Karpas-422 (cell line): ENCODE measurements around the gene NPIPA1. TPM values are rescaled to one million over a fixed set of nuclear protein-coding genes. Genes with fewer than 3 reads are reported as not detected.
A peak's percentile ranks its signal among the peaks of the same experiment; 100 is the strongest.
"Not testable (repeated sequence)": the region's sequence is repeated elsewhere in the genome, so short reads cannot be mapped to it uniquely, and the experiment has no call there.

Experiments used
- DNase-seq: peaks from one replicate; pipeline ENCODE4 v3.0.0-alpha.2; 2015
- H2AFZ ChIP-seq: fragments of 200-600 bp; sonication (generic); 2 replicates; pipeline ENCODE4 v1.6.1; 2014; ENCODE audit warnings: antibody characterized with exemption, low read length, mixed read lengths
- H3K27ac ChIP-seq: fragments of 200-600 bp; sonication (generic); 2 replicates; pipeline ENCODE4 v1.5.1; 2014; ENCODE audit warnings: mild to moderate bottlenecking, low read length, moderate library complexity
- H3K27me3 ChIP-seq: fragments of 200-600 bp; sonication (generic); 2 replicates; pipeline ENCODE4 v1.6.1; 2014; ENCODE audit warnings: low read length, mixed read lengths
- H3K36me3 ChIP-seq: fragments of 200-600 bp; sonication (generic); 2 replicates; pipeline ENCODE4 v1.6.1; 2014; ENCODE audit warnings: low read length, mixed read lengths; ENCODE audit not compliant: insufficient read depth
- H3K4me1 ChIP-seq: fragments of 200-600 bp; sonication (generic); 2 replicates; pipeline ENCODE4 v1.6.1; 2014; ENCODE audit warnings: mild to moderate bottlenecking, low read length, mixed read lengths
- H3K4me2 ChIP-seq: fragments of 200-600 bp; sonication (generic); 2 replicates; pipeline ENCODE4 v1.6.1; 2014; ENCODE audit warnings: low read length, low read depth, mild to moderate bottlenecking; ENCODE audit not compliant: poor library complexity, severe bottlenecking
- H3K4me3 ChIP-seq: fragments of 200-600 bp; sonication (generic); 2 replicates; pipeline ENCODE4 v1.5.1; 2014; ENCODE audit warnings: mild to moderate bottlenecking, antibody characterized with exemption, low read length, mixed read lengths
- H3K79me2 ChIP-seq: fragments of 200-600 bp; sonication (generic); 2 replicates; pipeline ENCODE4 v1.6.1; 2014; ENCODE audit warnings: mild to moderate bottlenecking, low read length, mixed read lengths
- H3K9ac ChIP-seq: fragments of 200-600 bp; sonication (generic); 2 replicates; pipeline ENCODE4 v1.6.0; 2014; ENCODE audit warnings: low read length
- H3K9me2 ChIP-seq: fragments of 200-600 bp; sonication (generic), shearing (Covaris generic); replicated peaks from 2 replicates; pipeline ENCODE4 v1.6.0; 2014; ENCODE audit warnings: mild to moderate bottlenecking, low read length, moderate library complexity; ENCODE audit not compliant: insufficient read depth
- H3K9me3 ChIP-seq: fragments of 300-700, 200-600 bp; sonication (generic); 2 replicates; pipeline ENCODE4 v1.6.1; 2014; ENCODE audit warnings: low read length, mixed read lengths
- H4K20me1 ChIP-seq: fragments of 200-600 bp; sonication (generic); 2 replicates; pipeline ENCODE4 v1.6.1; 2014; ENCODE audit warnings: mild to moderate bottlenecking, antibody characterized with exemption, low read length, low read depth; ENCODE audit not compliant: insufficient read depth
- total RNA-seq: library from RNA; depleted of rRNA; stranded (reverse); fragments of >200 nt; shearing (Covaris generic); gene quantifications from 2 replicates; pipeline ENCODE4 v1.2.3, GENCODE V29; 2014; ENCODE audit warnings: low replicate concordance

The NPIPA1 gene
- total RNA-seq, 1 experiment from 2014 or later = 74.1 TPM

DNA sequence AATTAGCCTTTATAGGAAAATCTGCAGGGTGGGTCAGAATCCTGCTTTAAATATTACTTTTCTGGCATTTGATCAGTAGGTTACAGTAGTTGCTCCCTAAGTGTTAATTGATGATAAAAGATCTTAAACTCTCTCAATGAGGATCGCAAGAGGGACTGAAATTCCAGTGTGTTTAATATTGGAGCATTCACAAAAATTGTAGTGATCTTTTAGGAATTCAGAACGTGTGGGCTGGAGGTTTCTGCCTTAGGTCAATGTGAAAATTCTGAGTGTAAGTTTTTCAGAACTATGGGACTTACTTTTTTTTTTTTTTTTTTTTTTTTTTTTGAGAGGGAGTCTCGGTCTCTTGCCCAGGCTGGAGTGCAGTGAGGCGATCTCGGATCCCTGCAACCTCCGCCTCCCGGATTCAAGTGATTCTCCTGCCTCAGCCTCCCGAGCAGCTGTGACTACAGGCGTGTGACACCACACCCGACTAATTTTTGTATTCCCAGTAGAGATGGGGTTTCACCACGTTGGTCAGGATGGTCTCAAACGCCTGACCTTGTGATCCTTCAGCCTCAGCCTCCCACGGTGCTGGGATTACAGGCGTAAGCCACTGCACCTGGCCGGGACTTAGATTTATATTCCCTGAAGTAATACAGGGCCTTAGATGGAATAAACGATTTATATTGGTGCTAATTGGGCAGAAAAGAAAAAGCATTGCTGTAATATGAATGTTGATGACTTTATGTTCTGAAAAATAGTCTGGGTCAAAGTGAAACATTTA, 39.9 kb downstream of the NPIPA1 start:
- H3K9me2 ChIP-seq, H3K9me3 ChIP-seq, H4K20me1 ChIP-seq, H2AFZ ChIP-seq, H3K27me3 ChIP-seq, H3K36me3 ChIP-seq: not testable (repeated sequence)
- Histone ChIP-seq H3K79me2 (peaks cover 69% of the 10 kb centered on the region), H3K4me3 (peak overlapping the region; percentile 86), H3K9ac (peak overlapping the region; percentile 86), H3K4me1 (peaks cover 63% of the 10 kb centered on the region), H3K27ac (peak overlapping the region; percentile 82), H3K4me2 (peak overlapping the region; percentile 68)
- DNase-seq = peak; percentile 55

DNA sequence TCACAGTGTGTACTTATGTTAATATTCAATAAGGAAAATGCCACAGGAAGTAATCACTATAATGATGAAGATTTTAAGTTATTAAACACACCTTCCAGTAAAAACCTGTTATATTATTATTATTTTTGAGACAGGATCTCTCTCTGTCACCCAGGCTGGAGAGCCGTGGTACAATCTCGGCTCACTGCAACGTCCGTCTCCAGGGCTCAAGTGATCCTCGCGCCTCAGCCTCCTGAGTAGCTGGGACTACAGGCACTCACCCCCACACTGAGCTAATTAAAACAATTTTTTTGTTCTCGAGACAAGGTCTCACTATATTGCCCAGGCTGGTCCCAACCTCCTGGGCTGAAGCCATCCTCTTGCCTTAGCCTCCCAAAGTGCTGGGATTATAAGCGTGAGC, 41.0 kb downstream of the NPIPA1 start:
- Histone ChIP-seq H3K27ac (peak overlapping the region; percentile 82), H3K4me1 (peaks cover 66% of the 10 kb centered on the region), H3K4me2 (peak overlapping the region; percentile 24), H3K4me3 (peak overlapping the region; percentile 17; the same call in 1 of the 2 replicates), H3K9ac (peak overlapping the region; percentile 23; the same call in 1 of the 2 replicates), H3K79me2 (peaks cover 81% of the 10 kb centered on the region)
- DNase-seq, H3K9me2 ChIP-seq, H3K36me3 ChIP-seq, H4K20me1 ChIP-seq, H2AFZ ChIP-seq, H3K9me3 ChIP-seq, H3K27me3 ChIP-seq: not testable (repeated sequence)

DNA sequence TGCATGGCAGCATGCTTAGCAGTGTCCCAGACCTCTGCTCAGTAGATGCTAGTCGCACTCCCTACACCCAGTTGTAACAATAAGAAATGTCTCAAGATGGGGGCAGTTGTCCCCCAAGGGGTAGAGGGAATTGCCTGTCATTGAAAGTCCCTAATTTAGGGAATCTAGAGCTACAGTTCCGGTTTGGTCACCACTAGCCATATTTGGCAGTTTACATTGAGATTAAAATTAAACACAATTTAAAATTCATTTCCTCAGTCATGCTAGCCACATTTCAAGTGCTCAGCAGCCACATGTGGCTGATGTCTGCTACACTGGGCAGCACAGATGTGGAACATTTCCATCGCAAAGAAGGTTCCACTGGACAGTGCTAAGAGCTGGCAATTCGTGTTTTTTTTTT, 41.7 kb downstream of the NPIPA1 start:
- peaks cover 86% of the 10 kb centered on the region for H3K79me2 ChIP-seq
- H4K20me1 ChIP-seq, H3K36me3 ChIP-seq, H3K9me2 ChIP-seq, H2AFZ ChIP-seq, H3K27me3 ChIP-seq, H3K9me3 ChIP-seq: not testable (repeated sequence)
- peaks cover 62% of the 10 kb centered on the region for H3K4me1 ChIP-seq
- peak overlapping the region; percentile 24 for H3K4me2 ChIP-seq
- peak overlapping the region; percentile 82 for H3K27ac ChIP-seq
- peak overlapping the region; percentile 23 for H3K9ac ChIP-seq
- H3K4me3 ChIP-seq = peak overlapping the region; percentile 17; the same call in 1 of the 2 replicates
- peak; percentile 52 for DNase-seq

DNA sequence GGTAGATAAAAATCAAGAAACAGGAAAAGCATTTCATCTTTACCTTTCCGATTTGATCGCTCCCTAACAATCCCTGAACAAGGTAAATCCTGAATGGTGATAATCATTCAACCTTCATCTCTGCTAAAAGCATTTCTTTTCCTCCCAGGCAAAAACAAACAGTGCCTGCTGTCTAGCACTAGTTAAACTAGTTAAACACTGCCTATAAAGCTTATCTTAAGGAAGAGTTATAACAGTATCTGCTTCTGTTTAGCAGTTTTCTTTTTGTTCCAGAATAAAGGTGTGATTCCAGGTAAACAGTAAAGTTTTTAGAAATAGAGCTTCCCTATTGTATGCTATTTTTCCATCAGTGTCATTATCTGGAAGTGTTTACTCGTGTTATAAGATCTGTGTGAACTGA, 44.0 kb downstream of the NPIPA1 start:
- not testable (repeated sequence) for H3K4me2 ChIP-seq, H3K9me2 ChIP-seq, H3K4me3 ChIP-seq, H3K27me3 ChIP-seq, H4K20me1 ChIP-seq, H3K9me3 ChIP-seq, H3K36me3 ChIP-seq, H3K9ac ChIP-seq, H2AFZ ChIP-seq, DNase-seq
- Histone ChIP-seq H3K79me2 (peaks cover 91% of the 10 kb centered on the region), H3K27ac (peak overlapping the region; percentile 51), H3K4me1 (peaks cover 58% of the 10 kb centered on the region)

DNA sequence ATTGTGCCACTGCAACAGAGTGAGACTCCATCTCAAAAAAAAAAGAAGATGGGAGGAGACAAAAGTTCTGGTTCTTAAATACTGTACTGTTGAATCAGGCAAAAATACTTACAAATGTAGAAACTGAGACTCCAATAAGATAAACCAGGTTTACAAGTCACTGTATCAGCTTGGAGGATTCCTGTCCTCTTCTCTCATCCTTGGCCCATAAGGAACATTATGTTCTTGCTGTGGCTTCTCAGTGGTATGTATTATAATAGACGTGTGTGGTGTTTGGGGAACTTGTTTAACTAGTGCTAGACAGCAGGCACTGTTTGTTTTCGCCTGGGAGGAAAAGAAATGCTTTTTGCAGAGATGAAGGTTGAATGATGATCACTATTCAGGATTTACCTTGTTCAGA, 45.3 kb downstream of the NPIPA1 start:
- not testable (repeated sequence) for H3K4me3 ChIP-seq, H3K9me3 ChIP-seq, H3K36me3 ChIP-seq, H3K9me2 ChIP-seq, DNase-seq, H3K4me2 ChIP-seq, H2AFZ ChIP-seq, H4K20me1 ChIP-seq, H3K9ac ChIP-seq, H3K27me3 ChIP-seq
- peaks cover 46% of the 10 kb centered on the region for H3K4me1 ChIP-seq
- peaks cover 91% of the 10 kb centered on the region for H3K79me2 ChIP-seq
- peak overlapping the region; percentile 5; the same call in 1 of the 2 replicates for H3K27ac ChIP-seq

DNA sequence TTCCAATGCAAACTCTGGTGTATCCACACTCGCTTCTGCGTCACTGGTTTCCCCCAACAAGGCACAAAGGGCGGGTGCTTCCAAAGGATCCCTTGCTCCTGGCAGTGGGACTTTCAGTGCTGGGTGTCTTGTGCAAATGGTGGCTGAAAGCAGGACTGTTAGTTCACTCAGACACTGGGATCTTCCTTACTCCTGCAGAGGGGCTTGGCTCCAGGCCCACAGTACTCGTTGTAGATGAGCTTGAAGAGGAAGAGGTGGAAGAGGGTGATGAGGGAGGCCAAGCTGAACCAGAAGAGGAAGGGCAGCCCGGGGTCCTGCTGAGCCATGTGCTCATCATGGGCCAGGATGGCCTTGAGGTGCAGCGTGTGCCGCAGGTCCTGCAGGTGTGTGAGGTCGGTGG, 50.8 kb downstream of the NPIPA1 start:
- not testable (repeated sequence) for H4K20me1 ChIP-seq

DNA sequence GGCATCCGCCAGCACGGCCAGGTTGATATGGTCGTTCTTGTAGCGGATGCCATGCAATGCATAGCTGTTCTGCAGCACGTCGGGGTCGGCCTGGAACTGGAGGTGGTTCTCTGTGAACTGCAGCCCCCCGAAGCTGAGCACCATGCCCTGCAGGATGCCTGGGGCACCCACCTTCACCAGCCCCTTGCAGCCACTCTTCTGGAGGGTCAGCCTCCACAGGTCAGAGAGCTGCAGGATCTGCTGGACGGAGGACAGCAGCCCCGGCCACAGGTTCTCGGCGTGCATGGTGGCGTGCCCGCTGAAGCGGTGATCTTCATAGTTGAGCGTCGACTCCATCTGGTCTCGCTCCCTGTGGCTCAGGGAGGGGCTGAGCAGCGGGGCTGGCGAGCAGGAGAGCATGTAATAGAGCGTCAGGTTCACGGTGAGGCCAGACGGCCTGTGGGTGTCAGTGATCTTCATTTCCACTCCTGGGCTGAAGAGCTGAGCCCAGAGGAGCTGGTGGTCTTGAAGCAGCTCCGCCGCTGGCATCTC, 51.5 kb downstream of the NPIPA1 start:
- H3K27ac ChIP-seq, H4K20me1 ChIP-seq, H2AFZ ChIP-seq, H3K27me3 ChIP-seq, H3K9ac ChIP-seq, H3K4me3 ChIP-seq, H3K4me2 ChIP-seq, H3K4me1 ChIP-seq, H3K9me2 ChIP-seq, DNase-seq, H3K9me3 ChIP-seq: not testable (repeated sequence)
- Histone ChIP-seq H3K36me3 (0 out of 2 replicates have a peak, but pooled peaks cover 11% of the 10 kb centered on the region), H3K79me2 (peaks cover 83% of the 10 kb centered on the region)

More for the DNA sequence above, 50.8 kb downstream of the NPIPA1 start:
- not testable (repeated sequence) for H3K9me2 ChIP-seq, H3K27ac ChIP-seq, H3K9me3 ChIP-seq, H3K9ac ChIP-seq, H2AFZ ChIP-seq, H3K27me3 ChIP-seq, H3K4me3 ChIP-seq, H3K4me2 ChIP-seq, DNase-seq, H3K4me1 ChIP-seq
- 0 out of 2 replicates have a peak, but pooled peaks cover 11% of the 10 kb centered on the region for H3K36me3 ChIP-seq
- peaks cover 85% of the 10 kb centered on the region for H3K79me2 ChIP-seq

DNA sequence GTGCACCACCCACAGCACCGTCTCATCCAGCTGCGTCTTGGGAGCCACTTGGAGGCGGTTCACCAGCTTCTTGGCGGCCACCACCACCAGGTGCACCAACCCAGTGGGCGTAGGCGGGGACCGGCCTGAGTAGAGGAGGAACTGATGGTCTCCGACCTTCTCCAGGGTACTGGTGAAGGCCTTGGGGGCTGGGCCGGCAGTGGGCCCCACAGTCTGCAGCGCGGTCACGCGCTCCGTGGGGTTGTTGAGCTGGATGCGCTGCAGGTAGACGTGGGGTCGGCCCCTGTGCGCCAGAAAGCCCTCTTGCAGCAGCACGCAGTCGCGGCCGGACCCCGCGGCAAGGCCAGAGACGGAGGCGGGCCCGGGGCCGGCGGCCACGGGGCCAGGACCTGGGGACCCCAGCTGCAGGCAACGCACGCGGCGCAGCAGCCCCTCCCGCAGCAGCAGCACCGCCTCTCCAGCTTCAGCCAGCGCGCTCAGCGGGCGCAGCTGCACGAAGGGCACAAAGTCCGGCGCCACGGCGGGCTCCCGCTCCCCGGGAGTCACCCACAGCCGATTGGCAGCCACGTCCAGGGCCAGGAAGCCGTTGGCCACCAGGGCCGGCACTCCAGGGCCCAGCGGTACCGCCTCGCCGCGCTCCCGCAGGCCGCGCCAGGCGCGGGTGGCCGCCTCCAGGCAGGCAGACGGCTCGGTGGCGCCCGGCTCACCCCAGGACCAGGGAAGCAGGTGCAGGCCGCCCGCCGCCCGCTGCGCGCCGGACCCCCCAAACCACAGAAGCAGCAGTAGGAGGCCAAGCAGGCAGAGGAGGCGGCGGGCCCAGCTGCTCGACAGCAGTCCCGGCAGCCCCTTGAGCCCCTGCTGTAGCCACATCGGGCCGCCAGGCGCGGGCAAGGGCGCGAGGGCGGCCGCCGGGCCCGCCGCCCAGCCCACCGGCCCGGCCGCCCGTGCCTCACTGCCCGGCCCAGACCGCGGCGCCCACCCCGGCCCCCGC, 52.3 kb downstream of the NPIPA1 start:
- H2AFZ ChIP-seq, H3K27ac ChIP-seq, DNase-seq, H4K20me1 ChIP-seq, H3K27me3 ChIP-seq, H3K4me3 ChIP-seq, H3K4me2 ChIP-seq, H3K9me3 ChIP-seq, H3K4me1 ChIP-seq, H3K9me2 ChIP-seq, H3K9ac ChIP-seq: not testable (repeated sequence)
- Histone ChIP-seq H3K36me3 (0 out of 2 replicates have a peak, but pooled peaks cover 11% of the 10 kb centered on the region), H3K79me2 (peaks cover 84% of the 10 kb centered on the region)
